ENCODE results near the gene EXOC1L. TPM values are rescaled to one million over a fixed set of nuclear protein-coding genes. Genes with fewer than 3 reads are reported as not detected.
"Not testable (repeated sequence)": the region's sequence is repeated elsewhere in the genome, so short reads cannot be mapped to it uniquely, and the experiment has no call there.

The EXOC1L gene
- total RNA-seq, 1 donor from 2014 or later, result not detected

DNA sequence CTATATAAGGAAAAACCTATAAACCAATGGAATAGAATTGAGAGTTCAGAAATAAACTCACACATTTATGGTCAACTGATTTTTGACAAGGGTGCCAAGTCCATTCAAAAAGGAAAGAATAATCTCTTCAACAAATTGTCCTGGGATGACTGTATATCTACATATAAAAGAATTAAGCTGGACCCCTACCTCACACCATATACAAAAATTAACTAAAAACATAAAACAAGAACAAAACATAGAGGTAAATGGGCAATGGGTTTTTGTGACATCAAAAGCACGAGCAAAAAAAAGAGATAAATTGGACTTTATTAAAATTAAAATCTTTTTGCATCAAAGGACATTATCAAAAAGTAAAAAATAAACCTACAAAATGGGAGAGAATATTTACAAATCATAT, 18.3 kb downstream of the EXOC1L start:
- no peak for DNase-seq (ENCODE audit: extremely low spot score, unreplicated experiment)
- TF ChIP-seq, protein P1, sequence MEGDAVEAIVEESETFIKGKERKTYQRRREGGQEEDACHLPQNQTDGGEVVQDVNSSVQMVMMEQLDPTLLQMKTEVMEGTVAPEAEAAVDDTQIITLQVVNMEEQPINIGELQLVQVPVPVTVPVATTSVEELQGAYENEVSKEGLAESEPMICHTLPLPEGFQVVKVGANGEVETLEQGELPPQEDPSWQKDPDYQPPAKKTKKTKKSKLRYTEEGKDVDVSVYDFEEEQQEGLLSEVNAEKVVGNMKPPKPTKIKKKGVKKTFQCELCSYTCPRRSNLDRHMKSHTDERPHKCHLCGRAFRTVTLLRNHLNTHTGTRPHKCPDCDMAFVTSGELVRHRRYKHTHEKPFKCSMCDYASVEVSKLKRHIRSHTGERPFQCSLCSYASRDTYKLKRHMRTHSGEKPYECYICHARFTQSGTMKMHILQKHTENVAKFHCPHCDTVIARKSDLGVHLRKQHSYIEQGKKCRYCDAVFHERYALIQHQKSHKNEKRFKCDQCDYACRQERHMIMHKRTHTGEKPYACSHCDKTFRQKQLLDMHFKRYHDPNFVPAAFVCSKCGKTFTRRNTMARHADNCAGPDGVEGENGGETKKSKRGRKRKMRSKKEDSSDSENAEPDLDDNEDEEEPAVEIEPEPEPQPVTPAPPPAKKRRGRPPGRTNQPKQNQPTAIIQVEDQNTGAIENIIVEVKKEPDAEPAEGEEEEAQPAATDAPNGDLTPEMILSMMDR (conservative IDR thresholded peaks at IDR 0.05), result no peak
- Mint-ChIP-seq H3K27ac (no peak overlapping the region), H3K4me1 (ENCODE audit: unreplicated experiment) (no peaks in the 10 kb centered on the region), H3K36me3 (no peaks in the 10 kb centered on the region), H3K4me3 (no peak overlapping the region), H3K9me3 (peaks cover 4% of the 10 kb centered on the region), H3K27me3 (peaks cover 5% of the 10 kb centered on the region)

DNA sequence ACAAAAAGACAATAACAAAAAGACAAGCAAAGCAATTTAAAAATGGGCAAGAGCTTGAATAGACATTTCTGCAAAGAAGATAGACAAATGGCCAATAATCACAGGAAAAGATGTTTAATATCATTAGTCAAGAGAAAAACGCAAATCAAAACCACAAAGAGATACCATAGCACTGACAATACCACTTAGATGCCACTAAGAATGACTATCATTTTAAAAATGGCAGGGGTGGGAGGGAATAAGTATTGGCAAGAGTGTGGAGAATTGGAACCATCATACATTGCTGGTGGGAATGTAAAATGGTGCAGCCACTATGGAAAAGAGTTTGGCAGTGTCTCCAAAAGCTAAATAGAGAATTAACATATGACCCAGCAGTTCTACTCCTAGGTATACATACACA, 18.8 kb downstream of the EXOC1L start:
- no peaks in the 10 kb centered on the region for H3K4me1 Mint-ChIP-seq (ENCODE audit: unreplicated experiment)
- DNase-seq (ENCODE audit: extremely low spot score, unreplicated experiment), result no peak
- TF ChIP-seq, protein P1 (conservative IDR thresholded peaks at IDR 0.05), result no peak
- no peaks in the 10 kb centered on the region for H3K36me3 Mint-ChIP-seq
- H3K27ac Mint-ChIP-seq, result no peak overlapping the region
- peaks cover 4% of the 10 kb centered on the region for H3K9me3 Mint-ChIP-seq
- H3K27me3 Mint-ChIP-seq, result peaks cover 5% of the 10 kb centered on the region
- H3K4me3 Mint-ChIP-seq, result no peak overlapping the region

GRCh38 chr4:55838952-55839351, 19.4 kb downstream of the EXOC1L start:
- H3K4me1 Mint-ChIP-seq (ENCODE audit: unreplicated experiment), result no peaks in the 10 kb centered on the region
- peaks cover 5% of the 10 kb centered on the region for H3K27me3 Mint-ChIP-seq
- TF ChIP-seq, protein P1 (conservative IDR thresholded peaks at IDR 0.05), result no peak
- no peak overlapping the region for H3K27ac Mint-ChIP-seq
- DNase-seq (ENCODE audit: extremely low spot score, unreplicated experiment), result no peak
- peaks cover 4% of the 10 kb centered on the region for H3K9me3 Mint-ChIP-seq
- no peaks in the 10 kb centered on the region for H3K36me3 Mint-ChIP-seq
- no peak overlapping the region for H3K4me3 Mint-ChIP-seq

- Mint-ChIP-seq H3K9me3 (peaks cover 4% of the 10 kb centered on the region), H3K27me3 (no peaks in the 10 kb centered on the region), H3K27ac (no peak overlapping the region), H3K36me3 (no peaks in the 10 kb centered on the region), H3K4me3 (no peak overlapping the region), H3K4me1 (ENCODE audit: unreplicated experiment) (no peaks in the 10 kb centered on the region)
- TF ChIP-seq, protein P1 (conservative IDR thresholded peaks at IDR 0.05), result no peak
- no peak for DNase-seq (ENCODE audit: extremely low spot score, unreplicated experiment)
These were observed 21.4 kb downstream of the EXOC1L start for GRCh38 chr4:55840956-55841355.

GRCh38 chr4:55841373-55842239, 22.0 kb downstream of the EXOC1L start:
- peak overlapping the region; percentile 39 for H3K4me3 Mint-ChIP-seq
- H3K27ac Mint-ChIP-seq; H3K27me3 Mint-ChIP-seq; H3K36me3 Mint-ChIP-seq; H3K9me3 Mint-ChIP-seq; DNase-seq (ENCODE audit: extremely low spot score, unreplicated experiment); H3K4me1 Mint-ChIP-seq (ENCODE audit: unreplicated experiment): not testable (repeated sequence)

DNA sequence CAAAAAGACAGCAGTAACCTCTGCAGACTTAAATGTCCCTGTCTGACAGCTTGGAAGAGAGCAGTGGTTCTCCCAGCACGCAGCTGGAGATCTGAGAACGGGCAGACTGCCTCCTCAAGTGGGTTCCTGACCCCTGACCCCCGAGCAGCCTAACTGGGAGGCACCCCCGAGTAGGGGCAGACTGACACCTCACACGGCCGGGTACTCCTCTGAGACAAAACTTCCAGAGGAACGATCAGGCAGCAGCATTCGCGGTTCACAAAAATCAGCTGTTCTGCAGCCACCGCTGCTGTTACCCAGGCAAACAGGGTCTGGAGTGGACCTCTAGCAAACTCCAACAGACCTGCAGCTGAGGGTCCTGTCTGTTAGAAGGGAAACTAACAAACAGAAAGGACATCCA, 22.7 kb downstream of the EXOC1L start:
- not testable (repeated sequence) for H3K4me3 Mint-ChIP-seq; DNase-seq (ENCODE audit: extremely low spot score, unreplicated experiment); H3K27ac Mint-ChIP-seq; H3K9me3 Mint-ChIP-seq; H3K27me3 Mint-ChIP-seq; H3K36me3 Mint-ChIP-seq; H3K4me1 Mint-ChIP-seq (ENCODE audit: unreplicated experiment)
